Fibroblast of skin of abdomen (primary cell): ENCODE data around the gene MTX1.
"Not testable (repeated sequence)": the region's sequence is repeated elsewhere in the genome, so short reads cannot be mapped to it uniquely, and the experiment has no call there.

Experiments
- DNase-seq: peaks from one replicate; pipeline ENCODE4 v3.0.0-alpha.2; 2013

The MTX1 gene

DNA sequence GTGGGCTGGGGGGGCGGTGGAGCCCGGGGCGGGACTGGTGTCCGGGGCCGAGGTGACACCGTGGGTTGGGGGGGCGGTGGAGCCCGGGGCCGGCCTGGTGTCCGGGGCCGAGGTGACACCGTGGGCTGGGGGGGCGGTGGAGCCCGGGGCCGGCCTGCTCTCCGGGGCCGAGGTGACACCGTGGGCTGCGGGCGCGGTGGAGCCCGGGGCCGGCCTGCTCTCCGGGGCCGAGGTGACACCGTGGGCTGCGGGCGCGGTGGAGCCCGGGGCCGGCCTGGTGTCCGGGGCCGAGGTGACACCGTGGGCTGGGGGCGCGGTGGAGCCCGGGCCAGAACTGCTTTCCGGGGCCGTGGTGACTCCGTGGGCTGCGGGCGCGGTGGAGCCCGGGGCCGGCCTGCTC lies 18.6 kb upstream of the MTX1 start:
- not testable (repeated sequence) for DNase-seq

DNA sequence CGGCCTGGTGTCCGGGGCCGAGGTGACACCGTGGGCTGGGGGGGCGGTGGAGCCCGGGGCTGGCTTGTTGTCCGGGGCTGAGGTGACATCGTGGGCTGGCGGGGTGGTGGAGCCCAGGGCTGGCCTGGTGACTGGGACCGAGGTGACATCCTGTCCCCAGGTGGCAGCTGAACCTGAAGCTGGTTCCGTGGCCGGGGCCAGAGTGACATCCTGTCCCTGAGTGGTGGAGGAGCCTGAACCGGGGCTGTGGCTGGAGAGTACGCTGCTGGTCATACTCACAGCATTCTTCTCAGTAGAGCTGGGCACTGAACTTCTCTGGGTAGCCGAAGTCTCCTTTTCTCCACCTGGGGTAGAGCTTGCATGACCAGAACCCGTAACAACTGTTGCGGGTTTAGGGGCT lies 16.6 kb upstream of the MTX1 start:
- no peak for DNase-seq

DNA sequence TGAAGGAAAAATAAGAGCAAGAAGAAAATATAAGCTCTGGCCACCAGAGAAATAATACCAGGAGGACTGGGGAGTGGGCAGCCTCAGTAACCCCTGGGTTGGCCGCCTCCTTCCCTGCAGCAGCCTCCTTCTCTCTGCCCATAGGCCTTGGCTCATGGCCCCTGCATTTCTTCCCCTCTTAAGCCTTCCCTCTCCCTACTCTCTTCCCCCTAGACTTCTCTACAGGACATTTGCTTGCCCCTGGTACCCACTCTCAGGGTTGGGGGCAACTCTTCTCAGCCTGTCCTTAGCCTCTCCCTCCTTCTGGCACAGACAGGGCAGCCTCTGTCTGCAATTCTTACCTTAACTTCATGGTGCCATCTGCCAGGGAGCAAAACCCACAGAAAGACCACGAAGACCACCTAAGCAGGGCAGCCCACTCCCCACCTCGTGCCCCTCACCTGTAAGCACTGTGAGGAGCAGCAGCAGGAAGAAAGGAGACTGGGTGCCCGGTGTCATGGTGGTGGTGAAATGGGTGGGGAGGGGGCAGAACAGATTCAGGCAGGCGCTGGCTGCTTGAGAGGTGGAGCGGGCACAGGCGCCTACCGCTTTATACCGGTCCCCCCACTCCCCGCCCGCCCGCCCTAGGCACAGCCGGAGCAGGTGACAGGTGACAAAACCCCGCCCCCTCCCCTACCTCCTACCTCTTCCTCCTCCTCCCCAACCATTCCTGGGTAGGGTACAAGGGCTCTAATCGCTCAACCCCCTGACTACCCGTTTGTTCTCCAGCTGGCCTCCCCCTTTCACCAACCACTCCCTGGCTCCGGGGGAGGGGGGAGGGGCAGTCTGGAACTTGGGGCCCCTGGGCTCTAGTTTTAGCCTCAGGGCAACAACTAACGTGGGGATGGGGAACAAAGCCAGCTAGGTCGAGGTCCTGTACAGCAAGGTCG lies 15.9 kb upstream of the MTX1 start:
- DNase-seq = no peak

DNA sequence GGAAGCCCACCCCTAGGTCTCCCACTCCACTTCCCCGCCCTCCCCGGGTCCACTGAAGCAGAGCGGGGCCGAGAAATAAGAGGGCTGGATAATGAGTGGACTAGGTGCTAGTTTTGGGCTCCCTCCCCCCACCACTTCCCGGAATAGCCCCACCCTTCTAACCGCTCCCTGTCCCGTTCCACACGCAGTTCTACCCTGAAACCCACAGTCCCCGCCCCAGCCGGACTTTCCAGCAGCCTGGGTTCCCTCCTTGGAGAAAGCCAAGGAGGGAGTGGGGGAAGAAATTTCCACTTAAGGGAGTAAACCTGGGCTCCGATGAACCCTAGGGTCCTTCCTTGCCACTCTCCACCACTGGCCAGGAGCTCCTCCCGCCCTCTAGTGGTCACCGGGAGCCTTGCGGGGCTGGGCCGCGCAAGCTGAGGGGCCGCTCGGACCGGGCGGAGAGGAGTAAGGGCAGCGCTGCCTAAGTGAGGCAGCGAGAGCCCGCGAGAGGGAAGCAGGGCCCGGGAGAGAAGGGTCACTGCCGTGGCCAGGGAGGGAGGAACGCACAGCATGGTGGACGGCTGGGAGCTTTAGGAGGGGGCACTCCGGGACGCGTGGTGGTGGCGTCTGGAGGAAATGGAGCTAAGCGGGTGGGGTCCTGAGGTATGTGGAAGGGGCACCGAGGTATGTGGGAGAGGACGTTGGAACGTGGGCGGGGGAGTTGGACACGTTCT lies 15.1 kb upstream of the MTX1 start:
- peak; percentile 90 for DNase-seq

DNA sequence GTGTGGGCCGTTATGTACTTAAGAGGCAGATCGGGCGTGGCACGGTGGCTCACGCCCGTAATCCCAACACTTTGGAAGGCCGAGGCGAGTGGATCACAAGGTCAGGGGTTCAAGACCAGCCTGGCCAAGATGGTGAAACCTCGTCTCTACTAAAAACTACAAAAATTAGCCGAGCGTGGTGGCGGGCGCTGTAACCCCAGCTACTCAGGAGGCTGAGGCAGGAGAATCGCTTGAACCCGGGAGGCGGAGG lies 14.6 kb upstream of the MTX1 start:
- DNase-seq = not testable (repeated sequence)

DNA sequence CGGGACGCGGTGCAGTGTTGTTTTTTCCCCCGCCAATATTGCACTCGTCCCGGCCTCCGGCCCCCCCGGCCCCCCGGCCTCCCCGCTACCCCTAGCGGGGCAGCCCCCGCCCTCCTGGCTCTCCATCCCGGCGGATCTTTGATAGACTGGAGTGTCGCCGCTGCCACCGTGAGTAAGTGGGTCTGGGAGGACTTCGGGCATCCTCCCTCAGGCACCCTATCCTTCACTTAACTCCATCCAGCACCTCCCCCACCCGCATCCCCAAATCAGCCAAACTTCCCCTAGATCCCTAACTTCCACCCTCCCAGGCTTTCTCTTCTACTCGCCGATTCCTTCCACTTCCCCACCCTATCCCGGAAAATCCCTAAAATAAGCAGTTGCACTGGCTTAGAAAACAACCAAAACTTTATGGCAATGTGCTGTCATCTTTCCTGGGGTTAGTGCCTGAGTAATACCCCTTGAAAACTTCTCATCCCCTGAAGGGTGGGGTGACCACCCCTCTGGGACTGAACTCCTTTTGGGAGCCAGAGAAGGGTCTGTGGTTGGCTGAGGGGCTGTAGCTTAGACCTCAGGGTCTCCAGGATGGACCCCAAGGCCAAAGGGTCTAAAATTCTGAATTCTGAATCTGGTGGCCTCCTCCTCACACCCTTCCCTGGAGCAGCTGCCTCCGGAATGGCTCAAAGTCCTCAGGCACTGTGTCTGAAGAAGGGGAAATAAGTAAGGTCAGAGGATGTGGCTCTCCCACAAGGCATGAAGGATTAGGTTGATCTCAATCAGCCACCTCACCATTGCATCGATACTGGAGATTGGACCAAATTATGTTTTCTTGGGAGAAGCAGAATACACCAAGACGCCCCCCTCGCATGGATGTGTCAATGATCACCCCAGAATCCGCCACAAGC lies 13.0 kb upstream of the MTX1 start:
- DNase-seq = no peak

DNA sequence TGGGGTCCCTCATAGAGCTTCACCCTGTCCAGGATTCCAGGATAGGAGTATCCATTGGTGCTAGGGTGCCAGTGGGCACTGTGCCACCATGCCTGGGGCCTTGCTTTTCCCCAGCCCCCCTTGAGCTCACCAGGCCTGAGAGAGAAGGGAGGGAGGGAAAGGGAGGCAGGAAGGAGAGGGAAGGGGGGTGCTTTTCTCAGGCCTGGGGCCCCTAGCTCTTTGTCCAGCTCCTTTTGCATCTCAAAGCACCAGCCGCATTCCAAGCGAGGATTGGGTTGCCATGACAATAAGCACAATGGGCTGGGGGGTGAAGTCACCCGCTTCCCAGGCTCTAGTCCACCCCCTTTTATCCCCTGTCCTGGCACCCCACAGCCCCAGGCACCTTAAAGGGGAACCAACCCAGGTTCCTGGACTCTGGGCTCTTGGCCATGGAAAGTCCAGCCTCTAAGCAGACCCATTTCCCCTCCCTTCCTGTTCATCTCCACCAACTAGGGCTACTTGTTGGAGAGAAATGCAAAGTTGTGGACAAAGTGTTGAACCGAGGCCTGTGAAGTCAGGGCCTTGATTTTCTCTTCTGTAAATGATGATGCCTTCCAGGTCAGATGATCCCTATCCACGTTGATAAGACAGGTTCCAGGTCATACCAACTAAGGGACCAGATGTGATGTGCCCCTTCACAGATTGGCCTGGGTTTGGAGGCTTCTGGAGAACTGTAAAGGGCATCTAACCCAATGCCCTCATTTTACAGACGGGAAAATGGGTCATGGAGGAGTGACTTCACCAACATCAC lies 12.2 kb upstream of the MTX1 start:
- DNase-seq = no peak

DNA sequence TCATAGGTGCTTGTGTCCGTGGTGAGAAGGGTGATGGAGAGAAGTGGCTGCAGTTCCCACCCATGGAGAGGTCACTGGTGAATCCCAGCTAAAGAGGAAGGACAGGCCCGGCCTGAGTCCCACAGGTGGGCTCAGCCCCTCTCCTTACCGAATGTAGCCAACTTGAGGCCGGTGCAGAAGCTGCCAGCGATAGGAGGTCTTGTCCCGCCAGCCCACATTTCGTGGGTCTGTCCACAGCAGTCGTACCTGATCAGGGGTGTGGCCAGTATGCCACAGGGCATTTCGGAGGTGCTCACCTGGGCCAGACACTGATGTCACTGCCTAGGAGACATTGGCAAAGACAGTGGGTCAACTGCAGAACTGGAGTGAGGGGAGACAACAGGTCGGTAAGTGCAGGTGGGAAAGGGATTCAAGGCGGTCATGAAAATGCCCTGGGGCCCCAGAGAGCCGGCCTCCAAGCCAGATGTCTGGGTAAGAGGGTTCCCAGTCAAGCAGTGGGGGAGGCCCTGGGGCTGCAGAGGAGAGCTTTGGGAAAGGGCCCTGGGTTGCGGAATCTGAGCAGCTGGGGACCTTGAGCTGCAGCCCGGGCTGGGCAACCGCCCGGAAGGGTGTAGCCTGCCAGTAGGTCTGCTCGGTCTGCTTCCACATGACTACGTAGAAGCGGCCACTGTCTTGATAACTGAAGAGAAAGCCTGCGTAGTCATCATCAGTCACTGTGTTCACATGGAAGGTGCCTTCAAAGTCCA lies 11.4 kb upstream of the MTX1 start:
- DNase-seq = no peak

DNA sequence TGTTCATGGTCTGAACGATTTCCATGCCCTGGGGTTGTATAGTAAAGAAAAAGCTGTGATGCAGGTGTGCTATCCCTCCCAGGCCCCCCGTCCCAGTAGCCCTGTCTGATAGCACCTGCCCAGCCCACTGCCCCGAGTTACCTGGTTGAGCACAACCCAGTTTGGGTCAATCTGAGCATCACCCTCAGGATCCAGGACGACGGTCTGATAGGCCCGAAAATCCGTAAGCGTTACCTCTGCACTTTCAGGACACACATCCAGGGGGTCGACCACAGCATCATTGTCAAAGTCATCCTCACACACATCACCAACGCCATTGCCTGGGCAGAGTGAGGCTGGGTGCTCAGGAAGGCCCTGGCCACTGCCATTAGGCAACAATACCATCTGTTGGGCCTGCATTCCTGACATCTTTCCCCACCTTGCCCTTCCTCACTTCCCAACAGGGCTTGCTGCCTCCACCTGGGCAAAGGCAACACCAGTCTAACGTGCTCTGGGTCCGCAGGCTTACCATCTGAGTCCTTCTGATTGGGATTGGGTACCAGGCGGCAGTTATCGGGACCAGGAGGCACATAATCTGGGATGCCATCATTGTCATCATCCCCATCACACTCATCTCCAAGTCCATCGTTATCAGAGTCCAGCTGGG lies 10.5 kb upstream of the MTX1 start:
- DNase-seq = no peak

DNA sequence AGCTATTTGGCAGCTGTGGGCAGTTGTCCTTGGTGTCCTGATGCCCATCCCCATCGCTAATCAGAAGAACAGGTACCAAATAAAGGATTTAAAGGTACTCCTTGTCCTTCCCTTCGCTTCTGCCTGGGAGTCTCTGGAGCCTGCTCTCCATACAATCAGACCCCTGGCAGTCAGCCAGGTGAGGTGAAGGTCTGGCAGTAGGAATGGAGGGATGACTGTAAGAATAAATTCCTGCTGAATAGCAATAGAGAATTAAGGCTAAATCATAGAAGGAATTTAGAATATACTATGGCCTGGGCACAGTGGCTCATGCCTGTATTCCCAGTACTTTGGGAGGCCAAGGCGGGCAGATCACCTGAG lies 10.0 kb upstream of the MTX1 start:
- no peak for DNase-seq

DNA sequence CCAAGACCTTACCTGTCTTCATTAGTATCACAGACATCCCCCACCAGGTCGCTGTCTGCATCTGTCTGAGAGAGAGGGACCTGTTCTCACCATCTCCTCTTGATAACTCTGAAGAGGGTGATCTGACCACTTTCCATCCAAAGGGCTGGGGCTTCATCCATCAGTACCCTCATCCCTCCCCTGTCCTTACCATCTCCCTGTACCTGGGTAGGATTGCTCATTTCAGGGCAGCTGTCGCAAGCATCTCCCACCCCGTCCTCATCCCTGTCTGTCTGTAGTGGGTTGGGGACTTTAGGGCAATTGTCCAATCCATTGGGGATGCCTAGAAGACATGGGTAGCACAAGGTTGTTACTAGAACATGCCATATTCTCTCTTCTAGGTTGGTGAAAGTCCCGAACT lies 8.7 kb upstream of the MTX1 start:
- DNase-seq = no peak

DNA sequence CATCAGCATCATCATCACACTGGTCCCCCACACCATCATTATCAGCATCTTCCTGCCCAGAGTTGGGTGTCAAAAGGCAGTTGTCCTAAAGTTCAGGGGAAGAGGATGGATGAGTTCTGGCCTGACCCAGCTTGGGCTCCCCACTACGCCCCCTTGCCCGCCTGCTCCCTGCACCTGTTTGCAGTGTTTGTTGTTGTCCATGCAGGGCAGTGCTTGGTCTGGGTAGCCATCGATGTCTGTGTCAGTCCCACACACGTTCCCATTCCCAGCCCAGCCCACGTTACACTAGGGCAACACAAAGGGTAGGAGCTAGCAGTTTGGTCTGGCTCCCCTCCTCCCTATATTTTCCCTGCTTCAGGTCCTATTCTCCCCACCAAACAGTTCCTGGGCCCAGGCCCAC lies 7.6 kb upstream of the MTX1 start:
- DNase-seq = no peak

DNA sequence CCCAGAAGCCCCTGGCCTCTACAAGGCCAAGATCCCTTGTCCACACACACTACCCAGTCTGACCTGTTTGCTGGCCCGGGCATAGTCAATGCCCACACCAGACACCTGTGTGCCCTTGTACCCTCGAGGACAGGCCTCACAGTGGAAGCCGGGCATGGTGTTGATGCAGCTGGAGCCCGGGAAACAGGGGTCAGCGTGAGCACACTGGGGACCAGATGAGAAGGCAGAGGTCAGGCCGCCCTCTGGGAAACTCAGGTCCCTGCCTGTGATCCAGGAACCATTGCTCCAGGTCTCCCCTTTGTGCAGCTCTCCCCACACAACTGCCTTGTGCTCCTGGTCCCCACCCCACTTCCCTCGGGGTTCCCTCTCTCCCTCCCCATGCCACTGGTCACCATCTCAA lies 6.3 kb upstream of the MTX1 start:
- no peak for DNase-seq

DNA sequence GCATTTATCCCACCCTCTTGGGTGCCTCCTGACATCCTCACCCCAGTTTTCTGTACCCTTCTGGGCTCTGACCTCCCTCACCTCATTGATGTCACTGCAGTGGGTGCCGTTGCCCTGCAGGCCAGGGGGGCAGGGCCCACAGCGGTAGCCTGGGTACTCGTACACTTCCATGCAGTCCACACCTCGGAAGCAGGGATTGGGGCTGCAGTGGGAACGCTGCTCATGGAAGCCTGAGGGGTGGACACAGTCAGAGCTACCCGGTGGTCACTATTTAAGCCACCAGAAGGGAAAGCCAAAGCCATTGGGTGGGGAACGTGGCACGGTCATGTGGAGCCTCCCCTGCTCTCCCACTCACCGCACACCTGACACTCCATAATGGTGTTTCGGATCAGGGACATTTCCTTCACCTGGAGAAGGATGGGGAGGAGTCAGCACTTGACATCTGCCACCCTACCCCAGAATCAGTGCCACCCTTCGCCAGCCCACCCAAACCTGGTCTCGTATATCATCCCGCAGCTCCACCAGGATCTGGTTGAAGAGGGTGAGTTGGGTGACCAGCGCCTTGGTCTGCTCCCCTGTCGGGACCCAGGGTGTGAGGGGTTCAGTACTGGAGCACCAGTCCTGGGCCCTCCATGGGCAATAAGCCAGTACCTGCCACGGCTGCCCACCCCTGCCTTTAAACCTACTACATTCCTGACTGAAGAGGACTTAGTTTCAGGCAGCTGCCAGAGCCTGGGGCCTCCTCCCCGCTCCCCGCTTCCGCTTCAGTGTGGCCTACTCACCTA lies 5.6 kb upstream of the MTX1 start:
- DNase-seq = no peak

DNA sequence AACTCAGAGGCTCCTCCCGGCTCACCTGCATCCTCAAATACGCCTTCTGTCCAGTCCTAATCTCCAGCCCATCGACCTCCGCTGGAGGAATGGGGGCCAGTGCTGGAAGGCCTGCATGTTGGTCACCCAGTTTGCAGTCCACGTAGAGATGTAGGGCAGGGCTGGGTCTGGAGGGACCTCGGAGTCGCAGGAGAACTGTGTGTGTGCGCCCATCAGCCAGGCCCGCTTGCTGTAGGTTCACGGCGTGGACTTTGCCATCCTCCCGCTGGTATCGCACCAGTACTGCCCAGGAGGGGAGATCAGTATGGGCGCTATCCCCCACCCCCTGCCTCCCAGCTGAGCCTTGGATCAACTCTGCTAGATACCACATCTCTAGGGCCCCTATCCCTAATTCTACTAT lies 3.5 kb upstream of the MTX1 start:
- no peak for DNase-seq

DNA sequence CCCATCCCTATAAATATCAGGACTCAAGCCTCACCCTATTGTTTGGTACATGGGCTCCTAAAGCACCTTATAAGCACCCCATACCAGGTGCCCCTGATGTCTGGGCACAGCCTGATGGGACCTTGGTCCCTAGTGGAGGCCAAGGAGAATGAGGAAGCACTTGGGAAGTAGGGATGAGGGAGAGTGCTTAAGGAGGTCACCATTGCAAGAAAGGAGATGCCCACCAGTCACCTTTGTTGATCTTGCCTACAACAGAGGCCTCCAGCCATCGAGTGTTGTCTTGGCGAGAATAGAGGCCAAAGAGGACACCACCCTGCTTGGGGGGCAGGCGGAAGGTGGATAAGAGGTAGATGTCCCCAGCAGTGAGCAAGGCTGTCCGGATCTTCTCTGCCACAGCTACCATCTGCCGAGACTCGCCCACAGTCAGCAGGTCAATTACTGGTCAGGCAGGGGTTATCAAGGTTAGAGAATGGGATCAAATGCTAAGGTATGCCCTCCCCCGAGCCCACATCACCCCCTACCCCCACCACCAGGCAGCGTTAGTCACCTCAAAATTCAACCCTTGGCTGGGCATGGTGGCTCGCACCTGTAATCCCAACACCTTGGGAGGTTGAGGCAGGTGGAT lies 2.4 kb upstream of the MTX1 start:
- DNase-seq = no peak

DNA sequence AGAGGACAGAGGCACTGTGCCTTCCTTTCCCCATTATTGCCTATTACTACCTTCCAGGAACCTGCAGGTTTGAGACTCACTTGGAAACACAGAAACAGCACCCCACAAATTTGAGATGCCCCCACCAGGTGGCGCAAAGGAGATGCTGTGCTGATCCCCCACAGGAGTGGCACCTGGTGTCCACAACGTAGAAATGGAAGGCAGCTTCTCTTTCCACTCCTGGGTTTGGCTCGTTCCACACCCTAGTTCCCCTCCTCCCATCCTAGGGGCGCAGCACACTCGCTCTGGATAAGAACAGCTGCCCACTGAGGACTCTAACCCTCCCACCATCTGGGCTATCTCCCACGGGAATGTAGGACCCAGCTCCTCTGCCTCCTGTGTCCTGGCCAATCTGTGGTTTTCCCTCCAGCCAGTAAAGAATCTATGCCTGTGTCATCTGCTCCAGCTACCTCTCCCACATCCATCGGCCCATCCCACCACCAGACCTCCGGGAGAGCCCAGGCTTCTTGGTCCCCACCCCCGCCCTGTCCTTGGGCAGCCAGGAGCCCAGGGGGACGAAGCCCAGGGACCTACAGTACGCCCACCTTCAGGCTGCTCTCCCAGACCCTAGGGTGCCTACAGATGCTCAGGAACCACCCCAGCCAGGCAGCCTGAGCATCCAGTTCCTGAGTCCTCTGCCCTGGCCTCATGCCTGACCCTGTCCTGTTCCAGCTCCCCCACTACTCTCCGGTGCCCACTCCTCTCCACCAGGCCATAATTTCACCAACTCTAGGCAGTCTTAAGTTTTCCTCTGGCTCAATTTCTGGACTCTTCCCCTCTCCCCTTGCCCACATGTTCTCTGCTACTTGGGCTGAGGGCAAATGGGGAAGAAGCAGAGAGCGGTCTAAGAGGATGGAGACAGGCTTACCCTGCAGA lies 1.3 kb upstream of the MTX1 start:
- DNase-seq = peak; percentile 78

DNA sequence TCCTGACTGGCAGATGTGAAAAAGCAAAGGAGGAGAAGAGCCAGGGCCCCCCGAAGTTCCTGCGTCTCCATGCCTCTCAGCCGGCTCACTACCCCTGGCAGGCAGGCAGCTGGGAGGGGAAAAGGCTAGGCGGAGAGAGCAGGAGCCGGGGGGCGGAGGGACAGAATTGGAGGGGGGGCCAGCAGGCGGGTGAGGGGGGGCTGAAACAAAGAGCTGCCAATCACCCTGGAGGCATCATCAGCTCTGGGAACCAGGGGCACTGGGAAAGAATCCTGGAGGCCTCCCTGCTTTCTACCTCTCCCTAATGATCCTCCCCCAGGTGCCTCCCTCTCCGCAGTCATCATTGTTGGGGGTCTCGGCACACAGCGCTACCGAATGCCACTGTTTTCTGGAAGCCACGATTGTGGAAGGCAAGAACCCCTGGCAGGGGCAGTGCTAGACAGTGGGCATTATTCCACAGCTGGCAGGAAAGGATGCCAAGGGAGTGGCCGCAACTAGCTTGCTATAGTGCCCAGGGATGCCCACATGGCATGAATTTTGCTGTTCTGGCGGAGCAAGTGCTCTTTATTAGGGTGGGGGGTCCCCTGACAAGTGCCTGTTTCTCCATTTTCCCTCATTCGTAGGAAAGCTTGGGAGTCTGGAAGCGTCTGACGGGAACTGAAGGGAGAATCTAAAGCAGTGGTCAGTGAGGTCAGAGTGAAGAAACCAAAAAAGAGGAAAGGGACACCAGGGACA lies 522 bp upstream of the MTX1 start, which contains the start of gene THBS3:
Gene THBS3, minus strand, starts transcription at position 92 of the 735 bp plus-strand sequence. Its CDS starts 21 bp downstream, at position 71.
- DNase-seq = peak; percentile 57
